HepG2 (cell line): ENCODE measurements around the gene ODC1. TPM values are rescaled to one million over a fixed set of nuclear protein-coding genes. Genes with fewer than 3 reads are reported as not detected.

Experiments used
- ATAC-seq: fragments of 200-7000 bp; cut with Tn5 transposase; 3 replicates; pipeline ENCODE4 v1.9.1; 2020; ENCODE audit warnings: mild to moderate bottlenecking, moderate library complexity
- BruUV-seq: library from RNA; stranded (reverse); fragments of 400-500 nt; replicated peaks from 2 replicates; lab custom pipeline; 2021; lab: Mats Ljungman, UMichigan
- CTCF ChIA-PET: fragments of 300-600 bp; formaldehyde crosslinking; extraction: SDS; loops from one replicate; lab custom pipeline; 2021; ENCODE audit warnings: low total read pairs, inconsistent platforms, low intra/inter-chr PET ratio; lab: Yijun Ruan, JAX
- POLR2A ChIA-PET: fragments of 350-600 bp; sonication (Branson Sonifier 250); formaldehyde crosslinking; loops from one replicate; lab custom pipeline; 2020; ENCODE audit warnings: antibody characterized with exemption, inconsistent platforms; lab: Yijun Ruan, JAX
- DNase-seq: peaks from one replicate; pipeline ENCODE4 v3.0.0-alpha.2; 2015; ENCODE audit warnings: low spot score
- FAIRE-seq: peaks from 3 replicates; lab custom pipeline; 2011; peaks lifted over from hg19 to GRCh38; lab: Jason Lieb, UNC
- H2AFZ ChIP-seq: one replicate; pipeline ENCODE4 v1.6.1; 2011; ENCODE audit warnings: low read length, inconsistent platforms
- H3K27ac ChIP-seq: fragments of 300-600 bp; 3 replicates; pipeline ENCODE4 v1.8.0; 2011; ENCODE audit warnings: mixed run types, mild to moderate bottlenecking, mixed read lengths, low read length, inconsistent platforms; ENCODE audit not compliant: insufficient read depth; ENCODE audit errors: extremely low read length
- H3K27me3 ChIP-seq, 2 experiments: fragments of 200-600 bp in 1 of 2; 2 replicates in 1 of 2; 3 replicates in 1 of 2; pipeline versions ENCODE4 v1.6.0 to v1.8.0; 2011; ENCODE audit warnings: low read length in 2 of 2, mild to moderate bottlenecking in 2 of 2, moderate library complexity in 2 of 2, inconsistent platforms in 1 of 2; ENCODE audit not compliant: insufficient read depth in 2 of 2, control insufficient read depth in 1 of 2
- H3K36me3 ChIP-seq, 2 experiments: fragments of 200-600 bp in 1 of 2; replicated peaks in 1 of 2; 2 replicates in 1 of 2; 3 replicates in 1 of 2; pipeline versions ENCODE4 v1.5.1 to v1.8.0; 2011; ENCODE audit warnings: low read length in 2 of 2, inconsistent platforms in 1 of 2; ENCODE audit not compliant: insufficient read depth in 2 of 2, control insufficient read depth in 1 of 2
- H3K4me1 ChIP-seq: 2 replicates; pipeline ENCODE4 v1.5.1; 2012; ENCODE audit warnings: low read length, inconsistent platforms; ENCODE audit not compliant: insufficient read depth
- H3K4me2 ChIP-seq: 2 replicates; pipeline ENCODE4 v1.6.0; 2011; ENCODE audit warnings: low read depth, low read length, inconsistent platforms
- H3K4me3 ChIP-seq, 3 experiments: fragments of 200-600 bp in 1 of 3; sonication (generic), shearing (Covaris generic) in 1 of 3; replicated peaks in 1 of 3; 2 replicates each; pipeline ENCODE4 v1.5.1; 2011 to 2016; ENCODE audit warnings: low read length in 3 of 3, inconsistent platforms in 2 of 3, low read depth in 2 of 3, mild to moderate bottlenecking in 2 of 3, control low read depth in 1 of 3, mixed read lengths in 1 of 3; ENCODE audit not compliant: insufficient read depth in 1 of 3
- H3K79me2 ChIP-seq: one replicate; pipeline ENCODE4 v1.6.1; 2011; ENCODE audit warnings: low read length, inconsistent platforms; ENCODE audit not compliant: insufficient read depth
- H3K9ac ChIP-seq: 2 replicates; pipeline ENCODE4 v1.6.0; 2011; ENCODE audit warnings: mild to moderate bottlenecking, low read depth, low read length, inconsistent platforms; ENCODE audit not compliant: insufficient read depth
- H3K9me3 ChIP-seq: 2 replicates; pipeline ENCODE4 v1.5.1; 2012; ENCODE audit warnings: mild to moderate bottlenecking, low read length
- H4K20me1 ChIP-seq: 2 replicates; pipeline ENCODE4 v1.6.0; 2011; ENCODE audit warnings: inconsistent platforms, mild to moderate bottlenecking, low read length, moderate library complexity; ENCODE audit not compliant: insufficient read depth
- BCL3 ChIP-seq: sonication (generic); formaldehyde crosslinking; IDR thresholded peaks from 2 replicates; pipeline ENCODE4 v1.5.1; 2020; ENCODE audit warnings: mild to moderate bottlenecking, missing genetic modification reagents, moderate library complexity
- JARID2 ChIP-seq: sonication (generic); formaldehyde crosslinking; IDR thresholded peaks from 2 replicates; pipeline ENCODE4 v1.8.1; 2023; ENCODE audit warnings: missing genetic modification reagents, inconsistent platforms; ENCODE audit not compliant: insufficient replicate concordance
- SUZ12 ChIP-seq: fragments of 150-350 bp; IDR thresholded peaks from 2 replicates; pipeline ENCODE4 v1.6.1; 2014; ENCODE audit warnings: low read depth, low read length
- ZBTB3 ChIP-seq: sonication (generic); formaldehyde crosslinking; IDR thresholded peaks from 2 replicates; pipeline ENCODE4 v1.4.0; 2020; ENCODE audit warnings: low read depth, mild to moderate bottlenecking, moderate library complexity, missing genetic modification reagents, borderline replicate concordance
- ZNF318 ChIP-seq: sonication (generic); formaldehyde crosslinking; IDR thresholded peaks from 2 replicates; pipeline ENCODE4 v1.4.0; 2020; ENCODE audit warnings: mild to moderate bottlenecking, missing genetic modification reagents
- ZNF598 ChIP-seq: sonication (generic); formaldehyde crosslinking; IDR thresholded peaks from 2 replicates; pipeline ENCODE4 v1.5.1; 2020; ENCODE audit warnings: mild to moderate bottlenecking, missing genetic modification reagents, borderline replicate concordance
- ZNF644 ChIP-seq: IDR thresholded peaks from 2 replicates; pipeline ENCODE4 v1.6.1; 2016; ENCODE audit warnings: low read depth
- ZNF883 ChIP-seq: sonication (generic); formaldehyde crosslinking; IDR thresholded peaks from 2 replicates; pipeline ENCODE4 v1.5.1; 2020; ENCODE audit warnings: mild to moderate bottlenecking, missing genetic modification reagents; ENCODE audit errors: not compliant biosample characterization
- WGBS: methylation state at CpG from one replicate; pipeline ENCODE4 v1.1.6; 2017; ENCODE audit warnings: low lambda C conversion rate; 5-methylcytosine and 5-hydroxymethylcytosine counted together
- in situ Hi-C: cut with HindIII; loops from 2 replicates; pipeline ENCODE4 v1.10.0; 2017; ENCODE audit warnings: low pct_unique_long_range_greater_than_20kb; ENCODE audit not compliant: extremely low pct_ligation_motif_present
- intact Hi-C: fragments of 100-400 bp; cut with micrococcal nuclease; formaldehyde crosslinking; loops from one replicate; pipeline ENCODE4 v1.10.0; 2022; ENCODE audit not compliant: unreplicated experiment
- polyA plus RNA-seq, 8 experiments: library from polyadenylated mRNA; depleted of rRNA in 3 of 8; stranded (reverse) in 7 of 8; unstranded in 1 of 8; fragments of >200 nt; fragmentation: Illumina TruSeq in 4 of 8; extraction: Trizol in 4 of 8; gene quantifications; 2 replicates each; pipeline versions ENCODE4 v1.2.1 to v1.2.3, GENCODE V29; 2011 to 2016; ENCODE audit warnings: low read depth in 4 of 8, missing spikeins in 1 of 8, mixed read lengths in 1 of 8; ENCODE audit not compliant: insufficient read depth in 1 of 8
- total RNA-seq, 5 experiments: library from RNA; depleted of rRNA; stranded (reverse); fragments of >200 nt; fragmentation: Illumina TruSeq; extraction: Trizol; gene quantifications; 2 replicates each; pipeline ENCODE4 v1.2.3, GENCODE V29; 2016; ENCODE audit warnings: low read depth in 1 of 5

Gene ODC1
- total and polyA plus RNA-seq, 2 of the 13 experiments (the other 11 are each of a cell fraction or from before 2014, with no cell fraction given), result 142 to 371 TPM

- H3K36me3 ChIP-seq, result no peaks in the 10 kb centered on the region
- H2AFZ ChIP-seq, result no peak overlapping the region
- intact Hi-C loops, result loop anchor here (5.0 kb wide), 1 partner anchor 35 kb away; no protein-coding TSS in a partner anchor
- FAIRE-seq, result no peak
- H3K4me1 ChIP-seq, result peaks cover 56% of the 10 kb centered on the region
- no TSS peak for BruUV-seq
- no peak overlapping the region for H3K27ac ChIP-seq
- H3K9ac ChIP-seq, result no peak overlapping the region; the same call in 1 of the 2 replicates
- ChIA-PET CTCF (no interaction called here), POLR2A (interaction anchor here (0.8 to 1.0 kb wide), 2 partner anchors 30 to 43 kb away, joined by 3 read pairs; no protein-coding TSS in a partner anchor)
- no peak for ATAC-seq
- no peaks in the 10 kb centered on the region for H4K20me1 ChIP-seq
- DNase-seq, result no peak
- no peak overlapping the region for H3K4me3 ChIP-seq
- H3K27me3 ChIP-seq, result no peaks in the 10 kb centered on the region
- no peak overlapping the region for H3K4me2 ChIP-seq
- TF ChIP-seq ZNF883 (CRISPR knock-in tag) (peak; percentile 48), SUZ12 (no peak), ZNF644 (CRISPR knock-in tag) (no peak), ZBTB3 (CRISPR knock-in tag) (no peak), BCL3 (CRISPR knock-in tag) (0 out of 2 replicates have a peak, but pooled peaks have one; percentile 67), ZNF598 (CRISPR knock-in tag) (0 out of 2 replicates have a peak, but pooled peaks have one; percentile 31), JARID2 (no peak), ZNF318 (CRISPR knock-in tag) (peak; percentile 31; the same call in 1 of the 2 replicates)
- in situ Hi-C loops, result no loop called here
- peaks cover 12% of the 10 kb centered on the region for H3K79me2 ChIP-seq
- H3K9me3 ChIP-seq, result no peaks in the 10 kb centered on the region
- 100% methylated on average over 6 of the region's 6 CpGs for WGBS
Measured at GRCh38 chr2:10451819-10452218, 3.7 kb upstream of the ODC1 start.
